Subcutaneous adipose tissue (tissue), 4 donors: ENCODE data around the gene RCL1. TPM values are rescaled to one million over a fixed set of nuclear protein-coding genes. Genes with fewer than 3 reads are reported as not detected.

Source experiments
- CTCF ChIP-seq: fragments of 450-650 bp; IDR thresholded peaks from one replicate; pipeline ENCODE4 v1.5.1; 2016; ENCODE audit warnings: low read depth, mild to moderate bottlenecking, control low read depth, antibody characterized with exemption, moderate library complexity
- total RNA-seq, 4 donors: library from RNA; depleted of rRNA; stranded (reverse); fragments of >200 nt; gene quantifications; one replicate each; pipeline ENCODE4 v1.1.0, GENCODE V29; 2016

Gene RCL1
- total RNA-seq, 4 donors from 2014 or later, result 64.4 to 166 (median 102) TPM

- no peak for TF ChIP-seq CTCF
Observed at GRCh38 chr9:4852419-4852818, 59.7 kb downstream of the RCL1 start.

- TF ChIP-seq CTCF, result no peak
Observed at GRCh38 chr9:4854265-4854590, 61.5 kb downstream of the RCL1 start.

- no peak for TF ChIP-seq CTCF
Observed at GRCh38 chr9:4855841-4856240, 63.1 kb downstream of the RCL1 start.

GRCh38 chr9:4857163-4857810 is 64.5 kb downstream of the RCL1 start:
- no peak for TF ChIP-seq CTCF

GRCh38 chr9:4859035-4859434 is 66.3 kb downstream of the RCL1 start:
- no peak for TF ChIP-seq CTCF

- no peak for TF ChIP-seq CTCF
Observed at GRCh38 chr9:4860383-4860782, 67.6 kb downstream of the RCL1 start.

GRCh38 chr9:4861145-4861544 is 68.4 kb downstream of the RCL1 start:
- TF ChIP-seq CTCF, result no peak
